CD4-positive, alpha-beta T cell treated with Interleukin-6 at 100 ng/mL for 8 hours (primary cell): ENCODE results near the gene ROPN1.

ENCODE experiments used
- DNase-seq: peaks from one replicate; pipeline ENCODE4 v3.0.0-alpha.2; 2020; ENCODE audit warnings: mixed read lengths, low spot score

The ROPN1 gene

GRCh38 chr3:123947482-123947881 lies 44.4 kb downstream of the ROPN1 start:
- no peak for DNase-seq

GRCh38 chr3:123941542-123941941 lies 50.4 kb downstream of the ROPN1 start:
- no peak for DNase-seq

GRCh38 chr3:123941121-123941520 lies 50.8 kb downstream of the ROPN1 start:
- no peak for DNase-seq

- DNase-seq: no peak
These were observed 52.2 kb downstream of the ROPN1 start for GRCh38 chr3:123939706-123940105.

- DNase-seq: no peak
These were observed 55.5 kb downstream of the ROPN1 start for GRCh38 chr3:123936400-123936799.

GRCh38 chr3:123935830-123936229 lies 56.1 kb downstream of the ROPN1 start:
- DNase-seq: no peak

GRCh38 chr3:123934250-123934649 lies 57.7 kb downstream of the ROPN1 start:
- no peak for DNase-seq

- DNase-seq: no peak
These were observed 61.5 kb downstream of the ROPN1 start for GRCh38 chr3:123930445-123930844.

- no peak for DNase-seq
These were observed 62.6 kb downstream of the ROPN1 start for GRCh38 chr3:123929325-123929724.

- no peak for DNase-seq
These were observed 65.5 kb downstream of the ROPN1 start for GRCh38 chr3:123926396-123926795.

GRCh38 chr3:123920868-123921267 lies 71.1 kb downstream of the ROPN1 start:
- no peak for DNase-seq

- no peak for DNase-seq
These were observed 71.5 kb downstream of the ROPN1 start for GRCh38 chr3:123920383-123920782.

GRCh38 chr3:123919353-123919752 lies 72.6 kb downstream of the ROPN1 start:
- no peak for DNase-seq
